Stimulated activated CD8-positive, alpha-beta memory T cell treated with anti-CD3 and anti-CD28 coated beads, Interleukin-12 subunit alpha, Interleukin-12 subunit beta, amount 100 ng/mL, for 4 hours (primary cell): Measurements from ENCODE around the gene SF3B3.

Experiments used
- DNase-seq: peaks from one replicate; pipeline ENCODE4 v3.0.0-alpha.2; 2020; ENCODE audit warnings: low read depth

SF3B3 gene

DNA sequence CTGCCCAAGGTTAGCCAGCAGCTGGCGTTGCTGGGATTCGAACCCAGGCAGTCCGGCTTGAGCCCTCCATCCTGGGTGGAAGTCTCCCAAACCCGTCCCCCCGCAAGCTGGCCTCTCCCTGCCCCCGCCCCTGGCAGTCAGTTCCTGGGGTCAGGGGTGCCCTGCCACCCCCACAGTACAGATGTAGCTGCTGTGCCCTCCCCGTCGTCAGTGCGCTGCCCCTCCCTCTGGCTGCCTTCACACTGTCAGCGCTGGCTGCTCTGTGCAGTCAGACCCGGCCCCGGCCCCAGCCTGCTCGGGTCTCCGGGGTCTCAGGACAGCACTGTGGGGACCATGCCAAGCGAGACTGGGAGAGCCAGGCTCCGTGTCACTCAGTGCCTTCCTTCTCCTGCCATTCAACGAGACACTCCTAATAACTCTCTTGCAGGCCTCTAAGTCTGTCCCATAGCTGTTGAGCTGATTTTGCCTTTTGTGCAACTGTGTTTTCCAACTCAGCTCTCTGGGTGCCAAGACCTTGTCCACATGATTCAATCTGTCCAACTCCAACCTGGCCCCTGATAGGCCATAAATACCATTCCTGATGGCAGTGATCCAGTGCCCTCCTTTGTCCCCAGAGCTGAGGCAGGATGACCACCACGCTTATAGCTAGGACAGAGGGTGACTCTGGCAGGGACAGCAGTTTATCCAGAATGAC is 67.3 kb downstream of the SF3B3 start:
- DNase-seq = no peak

GRCh38 chr16:70591615-70592014 is 68.0 kb downstream of the SF3B3 start:
- DNase-seq = no peak

DNA sequence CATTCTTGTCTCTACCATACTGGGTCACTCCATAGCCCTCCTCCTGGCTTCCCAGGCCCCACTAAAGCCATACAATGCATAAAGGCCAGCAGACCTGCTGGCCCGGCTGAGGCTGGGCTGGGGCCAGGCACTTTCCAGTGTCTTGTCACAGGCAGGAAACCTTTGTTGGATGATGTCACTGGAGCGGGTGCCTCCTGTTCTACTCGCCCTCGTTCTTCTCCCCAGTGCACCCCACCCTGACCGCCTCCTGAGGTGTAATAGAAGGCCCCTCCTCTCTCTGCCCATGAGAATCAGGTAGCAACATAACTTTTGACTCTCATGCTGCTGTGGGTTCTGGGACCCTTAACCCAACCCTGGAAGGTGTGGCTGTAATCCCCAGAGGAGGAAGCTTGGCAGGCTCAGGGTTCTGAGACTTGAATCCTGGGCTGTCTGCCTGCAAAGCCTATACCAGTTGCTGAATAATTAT is 68.5 kb downstream of the SF3B3 start:
- DNase-seq = no peak

- DNase-seq = no peak
Measured at GRCh38 chr16:70593544-70593943, 69.9 kb downstream of the SF3B3 start.

- DNase-seq = no peak
Measured at GRCh38 chr16:70594569-70594968, 71.0 kb downstream of the SF3B3 start.

DNA sequence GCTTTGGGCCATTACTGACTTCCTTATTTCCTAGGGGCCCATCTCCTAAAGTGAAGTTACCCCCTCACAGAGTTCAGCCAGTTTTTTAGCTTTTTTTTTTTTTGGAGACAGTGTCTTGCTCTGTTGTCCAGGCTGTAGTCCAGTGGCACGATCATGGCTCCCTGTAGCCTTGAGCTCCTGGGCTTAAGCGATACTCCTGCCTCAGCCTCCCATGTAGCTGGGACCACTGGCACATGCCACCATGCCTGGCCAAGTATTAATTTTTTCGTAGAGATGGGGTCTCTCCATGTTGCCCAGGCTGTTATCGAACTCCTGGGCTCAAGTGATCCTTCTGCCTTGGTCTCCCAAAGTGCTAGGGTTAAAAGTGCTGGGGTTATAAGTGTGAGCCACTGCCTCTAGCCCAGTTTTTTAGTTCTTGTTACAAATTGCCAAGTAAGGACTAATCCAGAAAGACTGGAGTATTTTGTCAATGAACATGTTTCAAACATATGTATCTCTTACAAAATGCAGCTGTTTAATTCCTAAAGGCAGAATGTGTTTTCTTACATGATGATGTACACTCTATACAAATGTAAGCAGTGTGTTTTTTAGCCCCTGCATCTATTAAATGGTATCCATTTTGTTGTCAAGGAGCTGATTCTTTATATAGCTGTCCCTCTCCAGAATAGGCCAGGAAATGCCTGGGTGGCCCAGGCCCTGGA is 73.7 kb downstream of the SF3B3 start:
- no peak for DNase-seq

GRCh38 chr16:70598937-70599503 is 75.4 kb downstream of the SF3B3 start:
- no peak for DNase-seq

DNA sequence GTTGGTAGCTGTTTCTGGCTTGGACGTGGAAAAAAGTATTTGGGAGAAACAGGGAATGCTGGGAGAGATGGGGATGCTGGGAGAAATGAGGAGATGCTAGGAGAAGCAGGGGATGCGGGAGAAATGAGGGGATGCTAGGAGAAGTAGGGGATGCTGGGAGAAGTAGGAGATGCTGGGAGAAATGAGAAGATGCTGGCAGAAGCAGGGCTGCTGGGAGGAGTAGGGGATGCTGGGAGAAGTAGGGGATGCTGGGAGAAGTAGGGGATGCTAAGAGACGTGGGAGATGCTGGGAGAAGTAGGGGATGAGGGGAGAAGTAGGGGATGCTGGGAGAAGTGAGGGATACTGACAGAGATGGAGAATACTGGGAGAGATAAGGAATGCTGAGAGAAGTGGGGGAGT is 77.1 kb downstream of the SF3B3 start:
- DNase-seq = no peak

- no peak for DNase-seq
Measured at GRCh38 chr16:70601576-70602575, 78.3 kb downstream of the SF3B3 start.

- no peak for DNase-seq
Measured at GRCh38 chr16:70602831-70603230, 79.2 kb downstream of the SF3B3 start.

- no peak for DNase-seq
Measured at GRCh38 chr16:70604407-70605282, 81.0 kb downstream of the SF3B3 start.

GRCh38 chr16:70605283-70605657 is 81.7 kb downstream of the SF3B3 start:
- DNase-seq = no peak

DNA sequence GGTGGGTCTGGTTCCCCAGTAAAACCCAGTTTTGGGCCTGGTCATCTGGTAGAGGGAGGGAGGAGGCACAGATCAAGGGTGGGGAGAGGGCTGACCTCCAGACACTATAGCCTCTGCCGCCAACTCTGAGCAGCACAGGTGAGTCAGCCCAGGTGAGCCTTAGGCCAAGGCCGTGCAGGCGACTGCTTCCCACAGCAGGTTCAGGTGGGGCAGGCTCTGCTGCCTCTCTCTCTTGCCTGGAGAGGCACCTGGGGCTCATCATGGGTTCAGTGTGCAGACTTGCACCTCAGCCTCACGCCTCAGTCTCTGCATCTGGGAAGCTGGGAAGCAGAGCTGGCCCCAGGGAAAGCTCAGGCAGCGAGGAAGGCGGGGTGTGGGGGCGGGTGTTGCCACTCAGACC is 84.9 kb downstream of the SF3B3 start:
- DNase-seq = no peak

- no peak for DNase-seq
Measured at GRCh38 chr16:70610273-70611223, 86.9 kb downstream of the SF3B3 start.

DNA sequence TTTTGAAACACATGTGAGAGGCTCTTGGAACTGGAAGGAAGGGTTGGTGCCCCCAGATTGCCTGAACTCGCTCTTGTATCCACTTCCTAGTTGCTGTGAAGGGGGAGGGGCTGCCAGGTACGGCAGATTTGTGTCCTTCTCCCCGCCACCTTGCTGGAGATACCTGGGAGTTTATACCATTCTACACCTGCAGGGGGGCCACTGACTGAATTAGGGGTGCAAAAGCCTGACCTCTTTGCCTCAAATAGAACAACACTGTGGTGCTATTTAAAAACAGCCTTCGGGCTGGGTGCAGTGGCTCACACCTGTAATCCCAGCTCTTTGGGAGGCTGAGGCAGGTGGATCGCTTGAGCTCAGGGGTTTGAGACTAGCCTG is 87.6 kb downstream of the SF3B3 start:
- no peak for DNase-seq

- no peak for DNase-seq
Measured at GRCh38 chr16:70611785-70612303, 88.2 kb downstream of the SF3B3 start.

DNA sequence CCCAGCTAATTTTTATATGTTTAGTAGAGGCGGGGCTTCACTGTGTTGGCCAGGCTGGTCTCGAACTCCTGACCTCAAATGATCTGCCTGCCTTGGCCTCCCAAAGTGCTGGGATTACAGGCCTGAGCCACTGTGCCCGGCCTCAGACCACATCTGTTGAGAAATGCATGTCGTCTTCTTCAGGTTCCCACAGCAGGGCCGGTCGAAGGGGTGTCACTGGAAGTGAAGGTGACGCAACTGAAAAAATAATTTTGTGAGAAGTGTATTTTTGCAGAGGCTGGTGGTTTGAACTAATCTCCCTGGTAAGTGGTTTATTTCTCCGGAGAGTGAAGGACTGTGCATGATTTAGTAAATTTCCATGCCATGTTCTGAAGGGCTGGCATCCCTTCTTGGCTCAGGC is 89.3 kb downstream of the SF3B3 start:
- DNase-seq = no peak

GRCh38 chr16:70614208-70614951 is 90.8 kb downstream of the SF3B3 start:
- DNase-seq = no peak

GRCh38 chr16:70615945-70616344 is 92.3 kb downstream of the SF3B3 start:
- DNase-seq = no peak
